Prostate gland (tissue), 2 donors: ENCODE results near the gene PCSK6.

Source experiments
- POLR2A ChIP-seq: fragments of 450-650 bp; IDR thresholded peaks from one replicate; pipeline ENCODE4 v1.6.1; 2016; ENCODE audit warnings: antibody characterized with exemption, mild to moderate bottlenecking
- TF ChIP-seq, protein P1 (sequence below), 4 experiments: fragments of 200-600 bp in 2 of 4; fragments of 450-650 bp in 2 of 4; sonication (generic) in 2 of 4; IDR thresholded peaks; 1 replicate in 3 of 4; 2 replicates in 1 of 4; pipeline ENCODE4 v1.5.1; 2016 to 2019; ENCODE audit warnings: antibody characterized with exemption in 4 of 4, mild to moderate bottlenecking in 2 of 4, moderate library complexity in 2 of 4

DNA sequence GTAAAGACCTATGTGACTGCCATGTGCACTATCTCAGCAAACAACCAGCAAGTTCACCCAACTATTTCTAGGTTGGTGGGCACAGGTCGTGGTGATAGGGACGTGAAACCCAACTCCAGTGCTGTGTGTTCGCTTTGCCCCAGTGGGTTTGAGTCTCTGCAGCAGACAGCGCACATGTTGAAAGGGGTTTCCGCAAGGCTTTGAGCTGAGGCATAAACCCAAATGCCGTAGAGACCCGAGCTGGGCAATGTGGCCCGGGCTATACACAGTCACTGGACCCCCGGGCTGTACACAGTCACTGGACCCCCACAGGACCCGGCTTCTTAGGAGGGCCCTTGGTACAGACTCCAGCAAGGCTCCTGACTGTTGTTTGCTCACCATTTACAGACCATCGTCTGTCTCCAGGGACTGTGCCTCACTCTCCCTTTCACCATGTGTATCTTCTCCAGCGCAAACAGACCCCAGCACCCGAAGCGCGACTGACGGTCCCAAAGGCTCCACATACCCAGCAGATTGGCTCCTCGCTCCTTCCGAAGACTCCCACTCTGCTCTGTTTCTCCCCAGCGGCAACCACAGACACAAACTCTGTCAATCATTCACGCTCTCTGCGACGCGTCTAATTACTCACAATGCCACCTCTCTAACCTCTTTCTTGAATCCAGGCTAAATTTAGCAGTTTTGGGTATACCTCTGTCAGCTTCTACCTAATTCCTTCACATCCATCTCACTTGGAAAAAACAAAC, 31.2 kb downstream of the PCSK6 start:
- no peak for TF ChIP-seq POLR2A
- TF ChIP-seq, protein P1, sequence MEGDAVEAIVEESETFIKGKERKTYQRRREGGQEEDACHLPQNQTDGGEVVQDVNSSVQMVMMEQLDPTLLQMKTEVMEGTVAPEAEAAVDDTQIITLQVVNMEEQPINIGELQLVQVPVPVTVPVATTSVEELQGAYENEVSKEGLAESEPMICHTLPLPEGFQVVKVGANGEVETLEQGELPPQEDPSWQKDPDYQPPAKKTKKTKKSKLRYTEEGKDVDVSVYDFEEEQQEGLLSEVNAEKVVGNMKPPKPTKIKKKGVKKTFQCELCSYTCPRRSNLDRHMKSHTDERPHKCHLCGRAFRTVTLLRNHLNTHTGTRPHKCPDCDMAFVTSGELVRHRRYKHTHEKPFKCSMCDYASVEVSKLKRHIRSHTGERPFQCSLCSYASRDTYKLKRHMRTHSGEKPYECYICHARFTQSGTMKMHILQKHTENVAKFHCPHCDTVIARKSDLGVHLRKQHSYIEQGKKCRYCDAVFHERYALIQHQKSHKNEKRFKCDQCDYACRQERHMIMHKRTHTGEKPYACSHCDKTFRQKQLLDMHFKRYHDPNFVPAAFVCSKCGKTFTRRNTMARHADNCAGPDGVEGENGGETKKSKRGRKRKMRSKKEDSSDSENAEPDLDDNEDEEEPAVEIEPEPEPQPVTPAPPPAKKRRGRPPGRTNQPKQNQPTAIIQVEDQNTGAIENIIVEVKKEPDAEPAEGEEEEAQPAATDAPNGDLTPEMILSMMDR (IDR thresholded peaks at IDR 0.05): no peak
